Measurements from ENCODE around the gene PLCE1. TPM values are rescaled to one million over a fixed set of nuclear protein-coding genes. Genes with fewer than 3 reads are reported as not detected.

The PLCE1 gene
- total RNA-seq, 1 experiment from 2014 or later = 0.13 TPM

DNA sequence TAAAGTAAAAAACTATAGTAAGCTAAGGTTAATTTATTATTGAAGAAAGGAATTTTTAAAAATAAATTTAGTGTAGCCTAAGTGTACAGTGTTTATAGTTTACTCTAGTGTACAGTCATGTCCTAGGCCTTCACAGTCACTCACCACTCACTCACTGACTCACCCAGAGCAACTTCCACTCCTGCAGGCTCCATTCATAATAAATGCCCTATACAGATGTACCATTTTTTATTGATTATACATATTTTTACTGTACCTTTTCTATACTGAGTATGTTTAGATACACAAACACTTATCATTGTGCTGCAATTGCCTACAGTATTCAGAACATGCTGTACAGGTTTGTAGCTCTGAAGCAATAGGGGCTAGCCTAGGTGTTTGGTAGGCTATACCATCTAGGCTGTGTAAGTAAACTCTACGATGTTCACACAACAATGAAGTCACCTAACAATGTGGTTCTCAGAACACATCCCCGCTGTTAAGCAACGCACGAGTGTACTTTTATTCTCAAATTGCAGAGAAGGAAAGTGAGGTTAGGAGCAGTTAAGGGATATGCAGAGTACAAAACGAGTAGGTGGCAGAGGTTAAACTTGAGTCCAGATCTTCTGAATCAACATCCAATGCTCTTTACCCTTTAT lies 38.9 kb upstream of the PLCE1 start:
- no CpG with 5 or more reads among the region's 5 CpGs for WGBS (ENCODE audit: extremely low coverage, insufficient read length, low lambda C conversion rate)
- no peak overlapping the region for H3K4me3 Mint-ChIP-seq
- H2BK5ac ChIP-seq (ENCODE audit: insufficient read length, low read length) = no peak overlapping the region

More for the DNA sequence above, 38.9 kb upstream of the PLCE1 start:
- H3K27ac Mint-ChIP-seq = no peak overlapping the region
- Histone ChIP-seq H3K9me3 (ENCODE audit: control insufficient read depth, low read depth, low read length) (no peaks in the 10 kb centered on the region), H3K27me3 (ENCODE audit: insufficient read depth, low read length) (no peaks in the 10 kb centered on the region), H3K18ac (ENCODE audit: insufficient read length, low read depth, low read length) (no peak overlapping the region), H3K56ac (ENCODE audit: insufficient read length, low read depth, low read length) (no peak overlapping the region), H4K91ac (ENCODE audit: insufficient read length, low read depth, low read length) (no peak overlapping the region), H4K8ac (replicated peaks; ENCODE audit: insufficient read length, low read depth, low read length) (no peak overlapping the region), H3T11ph (ENCODE audit: low read length) (no peak overlapping the region), H3K4me2 (ENCODE audit: insufficient read depth, insufficient read length, low read length) (no peak overlapping the region), H4K5ac (ENCODE audit: insufficient read length, low read depth, low read length) (no peak overlapping the region), H3K4me1 (ENCODE audit: insufficient read depth, low read length) (no peaks in the 10 kb centered on the region), H3K79me1 (ENCODE audit: insufficient read depth, low read depth, low read length, poor library complexity, severe bottlenecking) (no peaks in the 10 kb centered on the region), H2AK5ac (ENCODE audit: insufficient read length, low read length) (no peak overlapping the region), H2BK120ac (ENCODE audit: low read depth, low read length, poor library complexity, severe bottlenecking) (no peak overlapping the region), H3K23me2 (ENCODE audit: insufficient read length, low read depth, low read length, poor library complexity, severe bottlenecking) (no peaks in the 10 kb centered on the region), H3K79me2 (ENCODE audit: insufficient read depth, low read length) (no peaks in the 10 kb centered on the region), H2AFZ (ENCODE audit: low read length) (no peak overlapping the region), H2BK20ac (ENCODE audit: low read depth, low read length, poor library complexity, severe bottlenecking) (no peak overlapping the region), H3K27ac (ENCODE audit: insufficient read length, low read depth, low read length) (no peak overlapping the region), H2BK15ac (ENCODE audit: low read depth, low read length) (no peak overlapping the region), H3K14ac (ENCODE audit: insufficient read depth, low read length) (no peak overlapping the region), H4K20me1 (ENCODE audit: control insufficient read depth, insufficient read depth, insufficient read length) (no peaks in the 10 kb centered on the region), H3K23ac (ENCODE audit: insufficient read length, low read depth, low read length) (no peak overlapping the region), H3K9ac (ENCODE audit: extremely low read depth, insufficient read length, low read length) (no peak overlapping the region), H2BK12ac (ENCODE audit: insufficient read length, low read depth, low read length) (no peak overlapping the region), H3K4ac (ENCODE audit: low read depth, low read length) (no peak overlapping the region)
- DNase-seq = no peak
- no peaks in the 10 kb centered on the region for H3K9me3 Mint-ChIP-seq
- peaks cover 4% of the 10 kb centered on the region for H3K27me3 Mint-ChIP-seq (ENCODE audit: low read depth)
- H3K4me1 Mint-ChIP-seq = no peaks in the 10 kb centered on the region
- TF ChIP-seq, protein P1, sequence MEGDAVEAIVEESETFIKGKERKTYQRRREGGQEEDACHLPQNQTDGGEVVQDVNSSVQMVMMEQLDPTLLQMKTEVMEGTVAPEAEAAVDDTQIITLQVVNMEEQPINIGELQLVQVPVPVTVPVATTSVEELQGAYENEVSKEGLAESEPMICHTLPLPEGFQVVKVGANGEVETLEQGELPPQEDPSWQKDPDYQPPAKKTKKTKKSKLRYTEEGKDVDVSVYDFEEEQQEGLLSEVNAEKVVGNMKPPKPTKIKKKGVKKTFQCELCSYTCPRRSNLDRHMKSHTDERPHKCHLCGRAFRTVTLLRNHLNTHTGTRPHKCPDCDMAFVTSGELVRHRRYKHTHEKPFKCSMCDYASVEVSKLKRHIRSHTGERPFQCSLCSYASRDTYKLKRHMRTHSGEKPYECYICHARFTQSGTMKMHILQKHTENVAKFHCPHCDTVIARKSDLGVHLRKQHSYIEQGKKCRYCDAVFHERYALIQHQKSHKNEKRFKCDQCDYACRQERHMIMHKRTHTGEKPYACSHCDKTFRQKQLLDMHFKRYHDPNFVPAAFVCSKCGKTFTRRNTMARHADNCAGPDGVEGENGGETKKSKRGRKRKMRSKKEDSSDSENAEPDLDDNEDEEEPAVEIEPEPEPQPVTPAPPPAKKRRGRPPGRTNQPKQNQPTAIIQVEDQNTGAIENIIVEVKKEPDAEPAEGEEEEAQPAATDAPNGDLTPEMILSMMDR (conservative IDR thresholded peaks at IDR 0.05) = no peak
- H3K36me3 Mint-ChIP-seq (ENCODE audit: insufficient read depth in 1 of 3, low read depth in 3 of 3) = no peaks in the 10 kb centered on the region

Measured in H9 (cell line).